Stimulated activated CD8-positive, alpha-beta memory T cell treated with anti-CD3 and anti-CD28 coated beads, Interleukin-4, amount 100 ng/mL, for 4 hours (primary cell): ENCODE results near the gene USP34.
"Not testable (repeated sequence)": the region's sequence is repeated elsewhere in the genome, so short reads cannot be mapped to it uniquely, and the experiment has no call there.

Source experiments
- DNase-seq, 2 donors: peaks; one replicate each; pipeline ENCODE4 v3.0.0-alpha.2; 2020; ENCODE audit warnings: low read depth in 2 of 2, low spot score in 1 of 2

Gene USP34

GRCh38 chr2:61425605-61426155 lies 45.2 kb downstream of the USP34 start:
- no peak for DNase-seq

- DNase-seq, result no peak
Measured at GRCh38 chr2:61423714-61424113, 47.2 kb downstream of the USP34 start.

DNA sequence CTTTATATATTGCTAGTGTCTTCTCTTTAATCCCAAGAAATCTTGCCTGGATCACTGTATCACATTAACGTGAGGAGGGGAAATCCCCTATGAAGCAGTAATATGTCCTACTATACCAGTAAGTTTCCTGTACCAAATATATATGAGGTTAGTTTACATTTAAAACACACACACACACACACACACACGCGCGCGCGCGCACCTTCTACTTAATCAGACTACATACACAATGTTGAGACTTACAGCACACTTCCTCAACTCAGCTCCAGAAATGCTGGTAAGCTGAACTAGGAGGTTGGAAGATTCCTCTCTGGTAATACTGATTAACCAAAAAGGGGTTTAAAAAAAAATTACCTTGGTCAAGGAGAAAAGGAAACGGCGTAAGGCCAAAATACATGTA lies 49.3 kb downstream of the USP34 start:
- no peak for DNase-seq

GRCh38 chr2:61420991-61421544 lies 49.8 kb downstream of the USP34 start:
- DNase-seq, result no peak

DNA sequence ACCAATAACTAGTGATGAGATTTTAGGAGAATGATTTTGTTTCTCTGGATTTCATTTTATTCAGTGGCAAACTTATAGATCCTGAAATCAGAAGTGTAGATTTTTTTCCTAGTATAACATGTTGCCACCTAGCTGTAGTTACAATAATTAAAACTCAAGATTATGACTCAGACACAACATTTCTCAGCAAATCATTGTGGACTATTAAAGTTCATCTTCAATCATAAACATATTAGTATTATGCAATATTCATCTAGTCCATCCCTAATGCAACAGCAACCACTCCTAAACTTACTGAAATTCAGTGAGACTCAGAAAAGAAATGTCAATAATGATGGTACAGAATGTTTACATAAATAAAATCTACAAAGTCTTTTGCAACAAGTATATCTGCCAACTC lies 51.3 kb downstream of the USP34 start:
- no peak for DNase-seq

- DNase-seq, result no peak
Measured at GRCh38 chr2:61419129-61419528, 51.8 kb downstream of the USP34 start.

DNA sequence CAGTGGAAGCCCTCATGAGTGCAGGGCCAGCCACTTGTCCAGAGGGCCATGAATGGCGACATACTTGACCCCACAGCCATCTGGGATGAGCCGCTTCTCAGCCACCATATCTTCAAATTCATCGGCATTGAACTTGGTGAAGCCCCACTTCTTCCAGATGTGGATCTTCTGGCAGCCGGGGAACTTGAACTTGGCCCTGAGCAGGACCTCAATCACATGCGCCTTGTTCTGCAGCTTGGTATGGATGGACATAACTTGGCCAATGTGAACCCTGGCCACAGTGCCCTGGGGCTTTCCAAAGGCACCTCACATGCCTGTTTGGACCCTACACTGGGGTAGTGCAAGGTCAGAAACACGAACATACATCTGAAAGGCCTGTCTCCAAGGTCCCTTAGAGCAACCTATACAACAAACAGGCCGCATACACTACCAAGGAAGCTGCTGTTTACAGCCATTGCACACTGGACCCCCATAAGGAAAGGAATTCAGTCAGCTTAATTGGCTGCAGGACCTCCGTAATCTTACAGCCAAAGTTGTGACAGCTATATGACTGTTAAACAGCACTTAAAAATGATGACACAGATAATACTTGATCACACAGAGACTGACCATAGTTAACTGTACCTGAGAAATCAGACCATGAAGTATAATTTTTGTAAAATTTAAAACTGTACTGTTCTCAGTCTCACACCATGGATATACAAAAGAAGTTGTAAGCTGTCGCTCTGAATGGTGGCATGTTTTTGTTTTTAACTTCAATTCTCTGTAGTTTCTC lies 53.8 kb downstream of the USP34 start:
- no peak for DNase-seq

DNA sequence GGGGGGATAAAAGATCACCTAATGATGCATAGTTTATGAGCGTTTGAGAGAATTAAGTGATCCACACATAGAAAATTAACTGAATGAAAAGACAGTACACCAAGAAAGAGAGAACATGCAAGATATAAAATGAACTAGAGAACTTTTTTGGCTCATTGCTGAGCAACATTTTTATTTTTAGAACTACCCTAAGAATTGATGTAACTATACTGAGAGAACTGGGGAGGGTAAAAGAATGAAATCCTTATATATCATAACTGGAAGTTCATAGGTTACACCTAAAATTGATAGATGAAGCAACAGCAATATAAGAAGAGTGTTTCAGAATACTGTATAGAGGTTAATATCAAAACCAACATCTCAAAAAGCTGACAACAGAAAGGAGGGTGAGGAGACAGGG lies 55.6 kb downstream of the USP34 start:
- DNase-seq, result no peak

DNA sequence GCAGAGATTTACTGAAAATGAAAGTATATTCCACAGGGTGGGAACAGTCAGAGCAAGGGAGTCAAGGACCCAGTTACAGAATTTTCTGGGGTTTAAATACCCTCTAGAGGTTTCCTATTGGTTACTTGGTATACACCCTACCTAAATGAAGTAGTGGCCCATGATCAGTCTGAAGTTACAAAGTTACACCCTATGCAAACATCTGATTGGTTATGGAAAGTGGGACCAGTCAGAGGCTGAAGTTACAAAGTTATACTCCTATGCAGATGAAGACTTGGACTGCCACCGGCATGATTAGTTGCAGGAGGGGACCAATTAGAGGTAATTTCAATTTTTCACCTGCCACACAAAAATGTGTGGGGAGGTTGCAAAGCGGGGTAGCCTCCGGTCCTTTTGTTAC lies 56.2 kb downstream of the USP34 start:
- DNase-seq, result no peak

GRCh38 chr2:61411109-61411508 lies 59.8 kb downstream of the USP34 start:
- no peak for DNase-seq

GRCh38 chr2:61410185-61410584 lies 60.7 kb downstream of the USP34 start:
- DNase-seq, result no peak

DNA sequence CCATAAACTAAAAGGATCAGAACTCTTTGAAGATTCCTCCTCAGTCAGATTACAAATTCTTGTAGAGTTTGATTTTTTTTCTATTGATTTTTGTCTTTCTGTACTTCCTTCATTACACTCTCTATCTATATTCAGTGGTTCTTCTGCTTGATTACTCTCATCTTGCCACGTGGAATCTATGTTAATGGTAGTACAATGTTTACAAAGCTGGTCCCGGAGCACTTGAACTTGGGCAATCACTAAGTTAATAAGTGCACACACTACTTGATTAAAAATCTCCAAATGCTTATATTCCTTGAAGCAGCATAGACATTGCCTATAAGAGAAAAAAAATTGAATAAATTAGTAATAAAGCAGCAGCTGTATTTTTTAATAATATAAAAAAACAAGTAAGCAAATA lies 65.1 kb downstream of the USP34 start:
- DNase-seq, result no peak

DNA sequence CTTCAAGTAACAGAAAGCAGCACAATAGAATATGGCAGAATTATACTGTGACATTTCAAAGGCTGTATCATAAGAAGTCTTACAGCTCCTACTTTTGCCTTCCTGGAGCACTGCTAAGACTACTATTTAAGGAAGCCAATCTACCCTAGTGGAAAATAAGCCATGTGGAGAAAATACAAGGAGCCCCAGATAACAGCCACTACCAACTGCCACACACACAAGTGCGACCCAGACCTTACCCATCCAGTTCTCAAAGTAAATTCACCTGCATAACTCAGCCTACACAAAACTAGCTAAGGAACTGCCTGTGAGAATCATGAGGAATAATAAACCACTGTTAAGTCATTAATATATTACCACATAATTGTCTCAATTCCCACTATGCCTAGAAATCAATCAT lies 66.4 kb downstream of the USP34 start:
- no peak for DNase-seq

DNA sequence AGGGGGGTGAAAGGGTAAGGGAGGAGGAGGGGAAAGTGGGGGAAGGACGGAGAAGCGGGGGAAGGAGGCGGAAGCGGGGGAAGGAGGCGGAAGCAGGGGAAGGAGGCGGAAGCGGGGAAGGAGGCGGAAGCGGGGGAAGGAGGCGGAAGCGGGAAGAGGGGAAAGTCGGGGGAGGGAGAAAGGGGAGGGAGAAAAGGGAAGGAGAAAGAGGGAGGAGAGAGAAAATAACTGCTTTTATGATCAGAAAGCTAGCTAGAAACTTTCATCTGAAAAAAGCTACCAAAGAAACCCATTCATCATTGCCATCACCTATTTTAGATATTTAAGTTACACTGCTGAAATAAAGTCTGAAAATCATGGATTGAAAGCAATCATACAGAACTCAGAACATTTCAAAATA lies 72.5 kb downstream of the USP34 start:
- DNase-seq, result no peak

DNA sequence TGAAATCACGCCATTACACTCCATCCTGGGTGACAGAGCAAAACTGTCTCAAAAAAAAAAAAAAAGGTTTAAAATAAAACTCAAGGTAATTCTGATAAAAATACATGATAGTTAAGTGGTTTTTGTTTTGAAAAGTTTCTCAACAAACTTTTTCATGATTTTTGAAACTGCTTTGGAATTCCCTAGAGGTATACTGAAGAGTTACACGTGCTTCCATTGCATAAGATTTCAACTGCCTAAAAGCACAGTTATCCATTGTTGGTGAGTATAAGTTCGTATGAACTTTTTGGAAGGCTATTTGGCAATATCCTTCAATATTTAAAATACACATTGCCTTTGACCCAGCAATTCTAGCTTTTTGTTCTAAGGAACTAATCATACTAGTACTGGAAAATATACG lies 74.9 kb downstream of the USP34 start:
- no peak for DNase-seq

- DNase-seq, result not testable (repeated sequence)
Measured at GRCh38 chr2:61387588-61387987, 83.3 kb downstream of the USP34 start.

DNA sequence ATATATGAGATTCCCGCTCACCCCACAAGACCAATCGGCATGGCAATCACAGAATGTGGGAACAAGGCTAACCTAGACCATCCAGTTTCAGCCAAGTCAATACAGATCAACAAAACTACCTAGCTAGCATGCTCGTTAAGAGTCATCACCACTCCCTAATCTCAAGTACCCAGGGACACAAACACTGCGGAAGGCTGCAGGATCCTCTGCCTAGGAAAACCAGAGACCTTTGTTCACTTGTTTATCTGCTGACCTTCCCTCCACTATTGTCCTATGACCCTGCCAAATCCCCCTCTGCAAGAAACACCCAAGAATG lies 90.0 kb downstream of the USP34 start:
- not testable (repeated sequence) for DNase-seq

DNA sequence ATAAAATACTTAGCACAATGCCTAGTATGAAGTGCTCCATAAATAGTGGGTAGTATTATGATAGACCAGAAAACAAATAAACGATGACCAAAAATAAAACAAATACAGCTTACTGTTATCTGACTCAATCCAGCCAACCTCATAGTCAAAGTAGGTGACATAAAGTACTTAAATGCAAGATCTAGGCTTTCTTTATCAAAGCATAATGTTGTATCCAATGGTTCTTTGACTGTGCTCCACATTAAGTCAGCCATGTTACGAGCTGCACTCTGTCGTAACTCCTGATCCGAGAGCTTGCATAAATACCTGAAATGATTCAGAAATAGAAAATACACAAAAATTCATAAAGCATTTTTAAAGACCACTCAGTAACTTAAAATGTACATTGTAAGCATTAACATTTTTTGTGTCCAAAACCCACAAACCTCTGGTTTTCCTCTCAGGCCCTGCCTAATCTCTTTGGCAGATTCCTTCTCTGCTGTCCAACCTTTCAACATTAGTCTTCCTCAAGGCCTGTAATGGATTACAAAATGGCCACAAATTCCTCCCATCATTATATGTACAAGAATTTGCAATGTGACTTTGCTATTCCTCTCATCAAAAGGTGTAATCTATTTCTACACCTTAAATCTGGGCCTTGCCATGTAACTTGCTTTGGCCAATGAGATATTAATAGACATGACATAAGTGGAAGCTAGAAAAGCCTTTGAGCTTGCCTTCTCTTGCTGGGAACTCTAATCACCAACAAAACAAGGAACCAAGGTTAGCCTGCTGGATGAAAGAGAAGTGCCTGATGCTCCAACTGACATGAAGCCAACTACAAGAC lies 90.6 kb downstream of the USP34 start:
- no peak for DNase-seq

DNA sequence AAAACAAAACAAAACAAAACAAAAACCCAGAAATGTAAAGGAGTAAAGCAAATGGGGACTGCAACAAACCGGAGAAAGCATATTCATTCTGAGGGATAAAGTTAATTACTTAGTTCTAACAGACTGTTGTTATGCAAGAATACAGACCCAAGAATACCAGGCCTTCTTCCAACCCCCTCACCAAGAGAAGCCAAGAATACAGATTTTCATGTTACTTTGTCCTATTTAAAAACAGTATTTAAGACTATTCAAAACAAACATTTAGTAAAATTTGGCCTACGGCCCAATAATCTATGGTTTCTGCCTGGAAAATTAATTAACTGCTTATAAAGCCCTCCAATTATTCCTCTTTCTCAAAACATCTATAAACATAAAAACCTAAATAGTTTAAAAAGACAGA lies 91.4 kb downstream of the USP34 start:
- DNase-seq, result no peak

DNA sequence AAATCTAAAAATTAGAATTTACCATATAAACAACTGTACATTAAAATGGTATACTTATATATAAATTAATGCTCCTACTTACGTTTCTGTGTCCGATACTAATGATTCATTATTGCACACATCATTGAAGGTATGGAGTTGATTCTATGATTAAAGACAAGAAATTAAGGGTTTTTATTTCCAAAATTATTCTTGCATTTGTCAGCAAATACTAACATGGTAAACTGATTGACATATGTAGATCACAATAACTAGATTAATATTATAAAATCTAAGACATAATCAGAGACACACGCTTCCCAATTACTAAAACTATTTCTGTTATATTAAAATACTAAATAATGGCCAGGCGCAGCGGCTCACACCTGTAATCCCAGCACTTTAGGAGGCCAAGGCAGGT lies 92.6 kb downstream of the USP34 start:
- DNase-seq, result no peak

- DNase-seq, result no peak
Measured at GRCh38 chr2:61377046-61377445, 93.8 kb downstream of the USP34 start.

DNA sequence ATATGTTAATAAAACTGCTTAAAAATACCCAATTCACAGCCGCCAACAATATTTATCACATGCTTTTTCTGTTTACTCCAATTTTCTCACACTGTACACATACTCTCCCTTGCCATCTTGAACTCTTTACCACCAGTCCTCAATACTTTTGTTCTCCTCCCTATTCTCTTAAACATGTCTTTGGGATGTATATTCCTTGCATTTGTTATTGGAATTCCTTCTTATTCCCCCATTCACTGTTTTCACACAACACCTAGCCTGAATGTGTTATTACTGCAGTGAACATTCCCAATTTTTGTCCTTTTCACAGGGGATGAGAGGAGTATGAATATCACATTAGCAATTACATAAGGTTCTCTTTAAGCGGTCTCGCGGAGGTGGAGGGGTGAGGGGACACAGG lies 94.7 kb downstream of the USP34 start:
- no peak for DNase-seq
